HepG2 (cell line): ENCODE results near the gene BRCA2. TPM values are rescaled to one million over a fixed set of nuclear protein-coding genes. Genes with fewer than 3 reads are reported as not detected.

ENCODE experiments used
- HDAC6 ChIP-seq: fragments of 200-600 bp; sonication (generic); IDR thresholded peaks from 2 replicates; pipeline ENCODE4 v1.7.0; 2017; ENCODE audit warnings: mild to moderate bottlenecking, antibody characterized with exemption, low read length, low read depth
- KDM5A ChIP-seq: fragments of 200-600 bp; sonication (generic); IDR thresholded peaks from 2 replicates; pipeline ENCODE4 v1.7.0; 2018; ENCODE audit warnings: antibody characterized with exemption, mild to moderate bottlenecking, low read length, borderline replicate concordance
- MAZ ChIP-seq, 2 experiments: sonication (generic) in 1 of 2; formaldehyde crosslinking in 1 of 2; IDR thresholded peaks; 2 replicates each; pipeline versions ENCODE4 v1.5.0 to v1.6.1; 2012 to 2020; ENCODE audit warnings: low read depth in 2 of 2, mild to moderate bottlenecking in 2 of 2, borderline replicate concordance in 1 of 2, improper control_type of control experiment in 1 of 2, low read length in 1 of 2, missing genetic modification reagents in 1 of 2, moderate library complexity in 1 of 2
- MED13 ChIP-seq: sonication (generic); formaldehyde crosslinking; IDR thresholded peaks from 2 replicates; pipeline ENCODE4 v1.5.0; 2020; ENCODE audit warnings: missing genetic modification reagents
- NFIC ChIP-seq: IDR thresholded peaks from 2 replicates; pipeline ENCODE4 v1.6.1; 2012; ENCODE audit warnings: mild to moderate bottlenecking, low read length, inconsistent platforms
- RAD51 ChIP-seq: fragments of 450-650 bp; IDR thresholded peaks from 2 replicates; pipeline ENCODE4 v1.6.1; 2016; ENCODE audit warnings: borderline replicate concordance
- RFX1 ChIP-seq: fragments of 450-650 bp; IDR thresholded peaks from 2 replicates; pipeline ENCODE4 v1.6.1; 2017
- SMAD1 ChIP-seq: sonication (generic); formaldehyde crosslinking; IDR thresholded peaks from 2 replicates; pipeline ENCODE4 v1.4.0; 2020; ENCODE audit warnings: missing genetic modification reagents, low read depth, mild to moderate bottlenecking, borderline replicate concordance
- ZNF232 ChIP-seq: sonication (generic); formaldehyde crosslinking; IDR thresholded peaks from 2 replicates; pipeline ENCODE4 v1.4.0; 2020; ENCODE audit warnings: missing genetic modification reagents, borderline replicate concordance
- ZNF317 ChIP-seq: sonication (generic); formaldehyde crosslinking; IDR thresholded peaks from 2 replicates; pipeline ENCODE4 v1.5.0; 2020; ENCODE audit warnings: mild to moderate bottlenecking, missing genetic modification reagents
- ZNF468 ChIP-seq: sonication (generic); formaldehyde crosslinking; IDR thresholded peaks from 2 replicates; pipeline ENCODE4 v1.8.0; 2022; ENCODE audit warnings: mild to moderate bottlenecking, moderate library complexity, missing genetic modification reagents
- ZNF644 ChIP-seq: IDR thresholded peaks from 2 replicates; pipeline ENCODE4 v1.6.1; 2016; ENCODE audit warnings: low read depth
- ZNF841 ChIP-seq: sonication (generic); formaldehyde crosslinking; IDR thresholded peaks from 2 replicates; pipeline ENCODE4 v1.8.1; 2023; ENCODE audit warnings: missing genetic modification reagents, borderline replicate concordance
- polyA plus RNA-seq, 8 experiments: library from polyadenylated mRNA; depleted of rRNA in 3 of 8; stranded (reverse) in 7 of 8; unstranded in 1 of 8; fragments of >200 nt; fragmentation: Illumina TruSeq in 4 of 8; extraction: Trizol in 4 of 8; gene quantifications; 2 replicates each; pipeline versions ENCODE4 v1.2.1 to v1.2.3, GENCODE V29; 2011 to 2016; ENCODE audit warnings: low read depth in 4 of 8, missing spikeins in 1 of 8, mixed read lengths in 1 of 8; ENCODE audit not compliant: insufficient read depth in 1 of 8
- total RNA-seq, 5 experiments: library from RNA; depleted of rRNA; stranded (reverse); fragments of >200 nt; fragmentation: Illumina TruSeq; extraction: Trizol; gene quantifications; 2 replicates each; pipeline ENCODE4 v1.2.3, GENCODE V29; 2016; ENCODE audit warnings: low read depth in 1 of 5
- TF ChIP-seq, protein P1 (sequence below): sonication (generic); formaldehyde crosslinking; IDR thresholded peaks from 2 replicates; pipeline ENCODE4 v1.5.0; 2020; ENCODE audit warnings: mild to moderate bottlenecking, missing genetic modification reagents, borderline replicate concordance
- TF ChIP-seq, protein P2 (sequence below): sonication (generic); formaldehyde crosslinking; IDR thresholded peaks from 2 replicates; pipeline ENCODE4 v1.4.0; 2020; ENCODE audit warnings: missing genetic modification reagents, borderline replicate concordance
- TF ChIP-seq, protein P3 (sequence below): sonication (generic); formaldehyde crosslinking; IDR thresholded peaks from 2 replicates; pipeline ENCODE4 v1.5.0; 2020; ENCODE audit warnings: missing genetic modification reagents, mild to moderate bottlenecking, borderline replicate concordance
- TF ChIP-seq, protein P4 (sequence below): sonication (generic); formaldehyde crosslinking; conservative IDR thresholded peaks from 2 replicates; pipeline ENCODE4 v1.5.0; 2020; ENCODE audit warnings: missing genetic modification reagents
- TF ChIP-seq, protein P5 (sequence below): sonication (generic); formaldehyde crosslinking; IDR thresholded peaks from 2 replicates; pipeline ENCODE4 v1.5.0; 2020; ENCODE audit warnings: missing genetic modification reagents

BRCA2 gene
- total and polyA plus RNA-seq, 2 of the 13 experiments (the other 11 are each of a cell fraction or from before 2014, with no cell fraction given) = 3.1 to 24.6 TPM

DNA sequence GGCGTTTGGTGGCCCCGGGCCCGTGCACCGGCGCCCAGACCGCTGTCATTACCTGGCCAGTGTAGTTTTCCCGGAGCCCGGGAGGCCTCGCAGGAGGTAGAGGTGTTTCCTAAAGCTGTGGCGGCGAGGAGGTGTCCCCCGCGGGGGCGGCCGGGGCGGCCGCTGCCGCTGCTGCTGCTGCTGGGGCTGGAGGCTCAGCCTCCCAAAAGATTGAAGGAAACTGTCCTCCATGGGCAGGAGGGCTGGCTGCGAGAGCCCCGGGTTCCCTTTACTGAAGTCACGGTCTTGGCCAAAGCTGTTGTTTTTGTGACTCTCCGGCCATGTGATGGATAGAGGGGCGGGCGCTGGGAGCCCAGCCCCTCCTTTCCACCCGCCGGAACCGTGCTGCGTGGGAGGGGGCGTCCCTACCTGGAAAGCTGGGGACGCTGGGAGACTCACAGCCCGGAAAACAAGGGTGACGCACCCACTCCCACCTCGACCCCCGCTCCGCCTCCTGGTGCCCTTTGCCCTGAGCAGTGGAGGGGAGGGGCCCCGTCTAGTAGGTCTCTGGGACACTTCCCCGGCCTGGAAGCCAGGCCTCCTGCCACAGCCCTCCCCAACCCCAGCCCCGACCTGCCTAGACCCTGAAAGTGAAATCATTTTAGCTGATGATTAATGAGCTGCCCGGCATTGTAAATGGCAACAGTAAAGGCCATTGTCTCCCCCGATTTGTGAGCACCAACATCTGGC, 112.7 kb downstream of the BRCA2 start, which contains the start of gene N4BP2L1 (continued):
- peak; percentile 73; the same call in 1 of the 2 replicates for TF ChIP-seq MED13 (CRISPR knock-in tag)
- no peak for TF ChIP-seq ZNF841 (CRISPR knock-in tag)
- no peak for TF ChIP-seq ZNF317 (CRISPR knock-in tag)
- no peak for TF ChIP-seq ZNF468 (CRISPR knock-in tag)
- TF ChIP-seq RFX1 = no peak
- TF ChIP-seq SMAD1 (CRISPR knock-in tag) = no peak
- TF ChIP-seq NFIC = no peak
- TF ChIP-seq ZNF232 (CRISPR knock-in tag) = peak; percentile 62; the same call in 1 of the 2 replicates
- TF ChIP-seq KDM5A = no peak; the same call in 1 of the 2 replicates
- TF ChIP-seq, protein P1, sequence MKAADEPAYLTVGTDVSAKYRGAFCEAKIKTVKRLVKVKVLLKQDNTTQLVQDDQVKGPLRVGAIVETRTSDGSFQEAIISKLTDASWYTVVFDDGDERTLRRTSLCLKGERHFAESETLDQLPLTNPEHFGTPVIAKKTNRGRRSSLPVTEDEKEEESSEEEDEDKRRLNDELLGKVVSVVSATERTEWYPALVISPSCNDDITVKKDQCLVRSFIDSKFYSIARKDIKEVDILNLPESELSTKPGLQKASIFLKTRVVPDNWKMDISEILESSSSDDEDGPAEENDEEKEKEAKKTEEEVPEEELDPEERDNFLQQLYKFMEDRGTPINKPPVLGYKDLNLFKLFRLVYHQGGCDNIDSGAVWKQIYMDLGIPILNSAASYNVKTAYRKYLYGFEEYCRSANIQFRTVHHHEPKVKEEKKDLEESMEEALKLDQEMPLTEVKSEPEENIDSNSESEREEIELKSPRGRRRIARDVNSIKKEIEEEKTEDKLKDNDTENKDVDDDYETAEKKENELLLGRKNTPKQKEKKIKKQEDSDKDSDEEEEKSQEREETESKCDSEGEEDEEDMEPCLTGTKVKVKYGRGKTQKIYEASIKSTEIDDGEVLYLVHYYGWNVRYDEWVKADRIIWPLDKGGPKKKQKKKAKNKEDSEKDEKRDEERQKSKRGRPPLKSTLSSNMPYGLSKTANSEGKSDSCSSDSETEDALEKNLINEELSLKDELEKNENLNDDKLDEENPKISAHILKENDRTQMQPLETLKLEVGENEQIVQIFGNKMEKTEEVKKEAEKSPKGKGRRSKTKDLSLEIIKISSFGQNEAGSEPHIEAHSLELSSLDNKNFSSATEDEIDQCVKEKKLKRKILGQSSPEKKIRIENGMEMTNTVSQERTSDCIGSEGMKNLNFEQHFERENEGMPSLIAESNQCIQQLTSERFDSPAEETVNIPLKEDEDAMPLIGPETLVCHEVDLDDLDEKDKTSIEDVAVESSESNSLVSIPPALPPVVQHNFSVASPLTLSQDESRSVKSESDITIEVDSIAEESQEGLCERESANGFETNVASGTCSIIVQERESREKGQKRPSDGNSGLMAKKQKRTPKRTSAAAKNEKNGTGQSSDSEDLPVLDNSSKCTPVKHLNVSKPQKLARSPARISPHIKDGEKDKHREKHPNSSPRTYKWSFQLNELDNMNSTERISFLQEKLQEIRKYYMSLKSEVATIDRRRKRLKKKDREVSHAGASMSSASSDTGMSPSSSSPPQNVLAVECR = peak; percentile 81; the same call in 1 of the 2 replicates
- TF ChIP-seq, protein P2, sequence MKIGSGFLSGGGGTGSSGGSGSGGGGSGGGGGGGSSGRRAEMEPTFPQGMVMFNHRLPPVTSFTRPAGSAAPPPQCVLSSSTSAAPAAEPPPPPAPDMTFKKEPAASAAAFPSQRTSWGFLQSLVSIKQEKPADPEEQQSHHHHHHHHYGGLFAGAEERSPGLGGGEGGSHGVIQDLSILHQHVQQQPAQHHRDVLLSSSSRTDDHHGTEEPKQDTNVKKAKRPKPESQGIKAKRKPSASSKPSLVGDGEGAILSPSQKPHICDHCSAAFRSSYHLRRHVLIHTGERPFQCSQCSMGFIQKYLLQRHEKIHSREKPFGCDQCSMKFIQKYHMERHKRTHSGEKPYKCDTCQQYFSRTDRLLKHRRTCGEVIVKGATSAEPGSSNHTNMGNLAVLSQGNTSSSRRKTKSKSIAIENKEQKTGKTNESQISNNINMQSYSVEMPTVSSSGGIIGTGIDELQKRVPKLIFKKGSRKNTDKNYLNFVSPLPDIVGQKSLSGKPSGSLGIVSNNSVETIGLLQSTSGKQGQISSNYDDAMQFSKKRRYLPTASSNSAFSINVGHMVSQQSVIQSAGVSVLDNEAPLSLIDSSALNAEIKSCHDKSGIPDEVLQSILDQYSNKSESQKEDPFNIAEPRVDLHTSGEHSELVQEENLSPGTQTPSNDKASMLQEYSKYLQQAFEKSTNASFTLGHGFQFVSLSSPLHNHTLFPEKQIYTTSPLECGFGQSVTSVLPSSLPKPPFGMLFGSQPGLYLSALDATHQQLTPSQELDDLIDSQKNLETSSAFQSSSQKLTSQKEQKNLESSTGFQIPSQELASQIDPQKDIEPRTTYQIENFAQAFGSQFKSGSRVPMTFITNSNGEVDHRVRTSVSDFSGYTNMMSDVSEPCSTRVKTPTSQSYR (CRISPR knock-in tag) = peak; percentile 64
- TF ChIP-seq, protein P3, sequence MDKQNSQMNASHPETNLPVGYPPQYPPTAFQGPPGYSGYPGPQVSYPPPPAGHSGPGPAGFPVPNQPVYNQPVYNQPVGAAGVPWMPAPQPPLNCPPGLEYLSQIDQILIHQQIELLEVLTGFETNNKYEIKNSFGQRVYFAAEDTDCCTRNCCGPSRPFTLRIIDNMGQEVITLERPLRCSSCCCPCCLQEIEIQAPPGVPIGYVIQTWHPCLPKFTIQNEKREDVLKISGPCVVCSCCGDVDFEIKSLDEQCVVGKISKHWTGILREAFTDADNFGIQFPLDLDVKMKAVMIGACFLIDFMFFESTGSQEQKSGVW (CRISPR knock-in tag) = no peak
- TF ChIP-seq HDAC6 = no peak
- TF ChIP-seq ZNF644 (CRISPR knock-in tag) = no peak
- TF ChIP-seq, protein P4, sequence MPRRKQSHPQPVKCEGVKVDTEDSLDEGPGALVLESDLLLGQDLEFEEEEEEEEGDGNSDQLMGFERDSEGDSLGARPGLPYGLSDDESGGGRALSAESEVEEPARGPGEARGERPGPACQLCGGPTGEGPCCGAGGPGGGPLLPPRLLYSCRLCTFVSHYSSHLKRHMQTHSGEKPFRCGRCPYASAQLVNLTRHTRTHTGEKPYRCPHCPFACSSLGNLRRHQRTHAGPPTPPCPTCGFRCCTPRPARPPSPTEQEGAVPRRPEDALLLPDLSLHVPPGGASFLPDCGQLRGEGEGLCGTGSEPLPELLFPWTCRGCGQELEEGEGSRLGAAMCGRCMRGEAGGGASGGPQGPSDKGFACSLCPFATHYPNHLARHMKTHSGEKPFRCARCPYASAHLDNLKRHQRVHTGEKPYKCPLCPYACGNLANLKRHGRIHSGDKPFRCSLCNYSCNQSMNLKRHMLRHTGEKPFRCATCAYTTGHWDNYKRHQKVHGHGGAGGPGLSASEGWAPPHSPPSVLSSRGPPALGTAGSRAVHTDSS (CRISPR knock-in tag) = no peak
- TF ChIP-seq MAZ (IDR thresholded peaks at IDR 0.05; ENCODE audit: borderline replicate concordance, low read depth, low read length) = peak; percentile 92
- peak; percentile 93 for TF ChIP-seq MAZ (CRISPR knock-in tag; IDR thresholded peaks at IDR 0.05; ENCODE audit: low read depth)
- TF ChIP-seq, protein P5, sequence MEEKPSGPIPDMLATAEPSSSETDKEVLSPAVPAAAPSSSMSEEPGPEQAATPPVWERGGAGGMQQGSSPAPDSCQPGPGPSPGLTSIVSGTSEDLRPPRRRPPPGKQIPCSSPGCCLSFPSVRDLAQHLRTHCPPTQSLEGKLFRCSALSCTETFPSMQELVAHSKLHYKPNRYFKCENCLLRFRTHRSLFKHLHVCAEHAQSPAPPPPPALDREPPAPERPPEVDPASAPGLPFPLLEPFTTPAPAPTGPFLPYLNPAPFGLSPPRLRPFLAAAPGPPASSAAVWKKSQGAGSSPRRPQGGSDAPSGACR (CRISPR knock-in tag) = peak; percentile 39; the same call in 1 of the 2 replicates
- TF ChIP-seq RAD51 = no peak
